OCI-LY3 (cell line): ENCODE data around the gene NHEJ1.

Experiments used
- H2AFZ ChIP-seq: fragments of 200-600, 300-600 bp; shearing (Covaris generic); 2 replicates; pipeline ENCODE4 v1.6.0; 2014; ENCODE audit warnings: antibody characterized with exemption, low read depth, low read length
- H3K27ac ChIP-seq: fragments of 200-600, 300-600 bp; sonication (generic); 2 replicates; pipeline ENCODE4 v1.5.1; 2014; ENCODE audit warnings: mild to moderate bottlenecking, low read length, moderate library complexity, mixed read lengths
- H3K27me3 ChIP-seq: fragments of 200-600, 300-600 bp; sonication (generic); 2 replicates; pipeline ENCODE4 v1.6.1; 2014; ENCODE audit warnings: low read depth, low read length, mixed read lengths
- H3K36me3 ChIP-seq: fragments of 200-600, 300-600 bp; sonication (generic); replicated peaks from 2 replicates; pipeline ENCODE3; 2014; ENCODE audit warnings: low read depth, low read length, mixed read lengths
- H3K4me1 ChIP-seq: fragments of 300-600, 200-600 bp; sonication (generic); 2 replicates; pipeline ENCODE4 v1.6.1; 2014; ENCODE audit warnings: low read length, mixed read lengths
- H3K4me2 ChIP-seq: fragments of 200-600, 300-600 bp; sonication (generic); 2 replicates; pipeline ENCODE4 v1.6.1; 2014; ENCODE audit warnings: low read length, mixed read lengths
- H3K4me3 ChIP-seq: fragments of 300-600, 200-600 bp; sonication (generic); 2 replicates; pipeline ENCODE4 v1.5.1; 2014; ENCODE audit warnings: antibody characterized with exemption, mild to moderate bottlenecking, low read length, moderate library complexity
- H3K79me2 ChIP-seq: fragments of 300-600, 200-600 bp; shearing (Covaris generic); 2 replicates; pipeline ENCODE4 v1.6.1; 2014; ENCODE audit warnings: mild to moderate bottlenecking, low read length, mixed read lengths
- H3K9ac ChIP-seq: fragments of 300-600, 200-600 bp; shearing (Covaris generic); 2 replicates; pipeline ENCODE4 v1.6.0; 2014; ENCODE audit warnings: mild to moderate bottlenecking, low read length, moderate library complexity
- H3K9me3 ChIP-seq: fragments of 200-600, 300-600 bp; shearing (Covaris generic); 2 replicates; pipeline ENCODE4 v1.6.1; 2014; ENCODE audit warnings: low read length, mixed read lengths; ENCODE audit not compliant: insufficient read depth
- H4K20me1 ChIP-seq: fragments of 200-600, 300-600 bp; sonication (generic); 2 replicates; pipeline ENCODE4 v1.6.1; 2016; ENCODE audit warnings: low read length, mixed read lengths; ENCODE audit not compliant: insufficient read depth
- EZH2phosphoT487 ChIP-seq: fragments of 200-600 bp; shearing (Covaris generic); IDR thresholded peaks from 2 replicates; pipeline ENCODE4 v1.6.1; 2018; ENCODE audit warnings: antibody characterized with exemption, mixed run types, low read depth
- TF ChIP-seq, protein P1 (sequence below): fragments of 200-600, 300-600 bp; sonication (generic); IDR thresholded peaks from 2 replicates; pipeline ENCODE4 v1.5.1; 2014; ENCODE audit warnings: antibody characterized with exemption, low read length, low read depth

The NHEJ1 gene

DNA sequence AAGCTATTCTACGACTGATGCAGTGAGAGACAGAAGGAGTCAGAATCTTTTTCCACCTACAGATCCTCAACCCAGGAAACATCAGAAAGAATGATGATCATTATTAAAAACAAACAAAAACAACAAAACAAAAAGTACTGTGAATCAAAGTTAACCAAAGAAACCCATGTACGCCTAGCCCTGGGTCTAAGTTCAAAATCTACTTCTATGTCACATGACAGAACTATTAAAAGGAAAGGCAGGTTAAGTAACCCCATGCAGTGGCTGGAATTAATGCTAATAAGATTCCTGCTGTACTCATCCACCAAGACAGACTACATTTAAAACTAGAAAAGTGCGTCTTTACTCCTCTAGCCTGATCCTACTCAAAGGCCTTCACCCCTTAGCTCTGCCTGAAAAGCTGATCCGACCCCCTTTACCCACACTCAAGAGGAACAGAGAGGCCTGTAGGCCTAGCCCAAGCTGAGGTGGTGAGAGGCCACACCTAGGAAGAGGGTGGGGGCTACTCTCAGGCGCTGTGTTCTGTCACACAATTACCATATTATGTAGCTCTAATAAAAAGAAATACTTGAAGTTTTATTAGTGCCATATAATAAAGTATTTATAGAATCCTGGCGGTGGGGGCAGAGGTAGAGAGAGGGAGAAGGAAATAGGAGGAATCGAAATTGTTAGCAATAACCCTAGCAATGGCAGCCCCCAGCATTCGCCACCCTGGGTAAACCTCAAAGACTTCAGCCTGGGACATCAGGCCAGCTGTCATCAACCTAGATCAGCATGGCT lies 37.1 kb downstream of the NHEJ1 start:
- Histone ChIP-seq H3K36me3 (no peaks in the 10 kb centered on the region), H3K4me1 (peaks cover 10% of the 10 kb centered on the region), H4K20me1 (no peaks in the 10 kb centered on the region), H2AFZ (no peak overlapping the region), H3K4me3 (no peak overlapping the region), H3K9ac (no peak overlapping the region), H3K9me3 (no peaks in the 10 kb centered on the region), H3K27ac (no peak overlapping the region), H3K79me2 (no peaks in the 10 kb centered on the region), H3K27me3 (no peaks in the 10 kb centered on the region), H3K4me2 (no peak overlapping the region)
- TF ChIP-seq, protein P1, sequence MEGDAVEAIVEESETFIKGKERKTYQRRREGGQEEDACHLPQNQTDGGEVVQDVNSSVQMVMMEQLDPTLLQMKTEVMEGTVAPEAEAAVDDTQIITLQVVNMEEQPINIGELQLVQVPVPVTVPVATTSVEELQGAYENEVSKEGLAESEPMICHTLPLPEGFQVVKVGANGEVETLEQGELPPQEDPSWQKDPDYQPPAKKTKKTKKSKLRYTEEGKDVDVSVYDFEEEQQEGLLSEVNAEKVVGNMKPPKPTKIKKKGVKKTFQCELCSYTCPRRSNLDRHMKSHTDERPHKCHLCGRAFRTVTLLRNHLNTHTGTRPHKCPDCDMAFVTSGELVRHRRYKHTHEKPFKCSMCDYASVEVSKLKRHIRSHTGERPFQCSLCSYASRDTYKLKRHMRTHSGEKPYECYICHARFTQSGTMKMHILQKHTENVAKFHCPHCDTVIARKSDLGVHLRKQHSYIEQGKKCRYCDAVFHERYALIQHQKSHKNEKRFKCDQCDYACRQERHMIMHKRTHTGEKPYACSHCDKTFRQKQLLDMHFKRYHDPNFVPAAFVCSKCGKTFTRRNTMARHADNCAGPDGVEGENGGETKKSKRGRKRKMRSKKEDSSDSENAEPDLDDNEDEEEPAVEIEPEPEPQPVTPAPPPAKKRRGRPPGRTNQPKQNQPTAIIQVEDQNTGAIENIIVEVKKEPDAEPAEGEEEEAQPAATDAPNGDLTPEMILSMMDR: no peak
- TF ChIP-seq EZH2phosphoT487: no peak

DNA sequence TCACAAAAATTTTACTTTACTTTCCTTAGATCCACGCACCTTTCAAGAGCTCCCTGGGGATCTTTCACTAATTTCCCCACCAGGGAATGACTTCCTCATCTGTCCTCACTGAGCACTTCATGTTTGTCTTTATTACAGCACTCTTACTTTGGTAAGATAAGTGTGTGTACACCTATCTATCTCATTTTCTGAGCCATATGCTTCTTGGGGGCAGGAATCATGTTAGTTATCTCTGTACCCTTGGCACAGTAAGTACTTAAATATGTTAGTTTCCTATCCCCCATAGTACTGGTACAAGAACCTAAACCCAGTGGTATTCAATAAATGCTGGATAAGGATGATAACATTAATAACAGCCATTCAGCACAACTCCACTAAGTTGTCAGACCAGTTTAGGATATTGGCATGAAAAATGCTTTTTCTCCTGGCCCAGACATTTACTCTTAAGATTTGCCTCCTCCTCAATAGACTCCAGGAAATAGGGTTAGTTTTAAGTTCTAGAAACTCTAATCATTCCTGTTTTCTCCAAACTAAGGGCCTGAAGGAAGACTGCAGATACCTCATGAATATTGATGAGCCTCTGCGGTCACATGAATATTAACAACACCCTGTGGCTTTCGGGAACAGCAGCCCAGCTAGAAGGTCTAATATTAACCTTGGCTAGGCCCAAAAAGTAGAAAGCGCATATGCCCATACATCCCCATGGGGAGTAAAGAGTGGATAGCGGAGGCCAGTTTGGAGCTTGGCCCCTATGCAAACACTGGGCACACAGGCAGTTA lies 38.2 kb downstream of the NHEJ1 start:
- no peak overlapping the region for H3K9ac ChIP-seq
- no peaks in the 10 kb centered on the region for H3K27me3 ChIP-seq
- no peak overlapping the region for H3K4me2 ChIP-seq
- TF ChIP-seq EZH2phosphoT487: no peak
- TF ChIP-seq, protein P1: no peak
- H3K79me2 ChIP-seq: no peaks in the 10 kb centered on the region
- H3K4me3 ChIP-seq: no peak overlapping the region
- no peak overlapping the region for H3K27ac ChIP-seq
- no peaks in the 10 kb centered on the region for H3K9me3 ChIP-seq
- no peak overlapping the region for H2AFZ ChIP-seq
- H3K36me3 ChIP-seq: no peaks in the 10 kb centered on the region
- peaks cover 10% of the 10 kb centered on the region for H3K4me1 ChIP-seq
- H4K20me1 ChIP-seq: no peaks in the 10 kb centered on the region

DNA sequence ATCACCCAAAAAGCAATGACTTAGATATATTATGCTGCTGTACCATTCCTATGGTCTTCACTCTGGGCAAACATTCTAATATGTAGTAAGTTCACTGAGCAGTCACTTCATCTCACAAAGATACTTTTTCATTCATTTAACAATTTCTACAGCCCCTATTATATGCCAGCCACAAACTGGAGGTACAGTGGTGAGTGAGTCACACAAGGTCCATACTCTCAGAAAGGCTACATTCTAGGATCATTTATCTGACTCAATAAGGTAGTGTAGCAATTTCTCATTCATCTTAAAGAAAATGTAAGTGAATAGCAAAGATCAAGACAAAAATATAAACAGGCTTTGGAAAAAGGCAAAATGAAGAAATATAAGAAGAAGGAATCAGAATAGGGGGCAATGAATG lies 40.5 kb downstream of the NHEJ1 start:
- Histone ChIP-seq H3K27ac (no peak overlapping the region), H3K79me2 (no peaks in the 10 kb centered on the region), H4K20me1 (no peaks in the 10 kb centered on the region)

More for the DNA sequence above, 40.5 kb downstream of the NHEJ1 start:
- no peak overlapping the region for H3K4me3 ChIP-seq
- no peak for TF ChIP-seq EZH2phosphoT487
- TF ChIP-seq, protein P1: no peak
- no peak overlapping the region for H3K4me2 ChIP-seq
- no peaks in the 10 kb centered on the region for H3K9me3 ChIP-seq
- H3K4me1 ChIP-seq: peaks cover 10% of the 10 kb centered on the region
- no peaks in the 10 kb centered on the region for H3K36me3 ChIP-seq
- H2AFZ ChIP-seq: no peak overlapping the region
- no peak overlapping the region for H3K9ac ChIP-seq
- H3K27me3 ChIP-seq: no peaks in the 10 kb centered on the region
